ENCODE data around the gene LYZ.

GRCh38 chr12:69389831-69390230 lies 41.6 kb downstream of the LYZ start:
- TF ChIP-seq CTCF (IDR thresholded peaks at IDR 0.05) = no peak
- no peak for TF ChIP-seq POLR2AphosphoS5 (IDR thresholded peaks at IDR 0.05)
